Erythroblast (primary cell): ENCODE measurements around the gene CTH.

Source experiments
- GATA1 ChIP-seq: IDR thresholded peaks from 2 replicates; pipeline ENCODE4 v1.6.1; 2011; ENCODE audit warnings: low read depth, mild to moderate bottlenecking, control low read depth, low read length, moderate library complexity
- POLR2A ChIP-seq: IDR thresholded peaks from 2 replicates; pipeline ENCODE4 v1.6.1; 2011; ENCODE audit warnings: mild to moderate bottlenecking, low read length

DNA sequence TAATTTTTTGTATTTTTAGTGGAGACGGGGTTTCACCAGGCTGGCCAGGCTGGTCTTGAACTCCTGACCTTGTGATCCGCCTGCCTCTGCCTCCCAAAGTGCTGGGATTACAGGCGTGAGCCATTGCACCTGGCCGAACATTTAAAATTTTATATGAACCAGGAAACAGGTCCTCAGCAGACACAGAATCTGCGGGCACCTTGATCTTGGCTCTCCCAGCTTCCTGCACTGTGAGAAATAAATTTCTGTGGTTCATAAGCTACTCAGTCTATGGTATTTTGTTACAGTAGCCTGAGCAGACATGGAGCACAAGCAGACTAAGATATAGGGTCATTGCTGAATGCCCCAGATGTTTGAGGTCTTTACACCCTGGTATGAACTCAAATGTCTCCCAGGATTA lies 23.6 kb upstream of the CTH start:
- no peak for TF ChIP-seq POLR2A
- no peak for TF ChIP-seq GATA1
